Stimulated activated CD4-positive, alpha-beta T cell treated with anti-CD3 and anti-CD28 coated beads, Interleukin-12 subunit alpha, Interleukin-12 subunit beta, amount 100 ng/mL, for 4 hours (primary cell): Measurements from ENCODE around the gene TRIO.

Experiments
- DNase-seq: peaks from one replicate; pipeline ENCODE4 v3.0.0-alpha.2; 2020

TRIO gene

GRCh38 chr5:14123974-14124482, 19.1 kb upstream of the TRIO start:
- no peak for DNase-seq

- DNase-seq, result no peak
Observed at GRCh38 chr5:14125262-14125661, 17.9 kb upstream of the TRIO start.

- no peak for DNase-seq
Observed at GRCh38 chr5:14127587-14127986, 15.6 kb upstream of the TRIO start.

GRCh38 chr5:14128079-14128478, 15.1 kb upstream of the TRIO start:
- no peak for DNase-seq

- no peak for DNase-seq
Observed at GRCh38 chr5:14129123-14129522, 14.0 kb upstream of the TRIO start.

GRCh38 chr5:14131855-14132503, 11.2 kb upstream of the TRIO start:
- no peak for DNase-seq

GRCh38 chr5:14133394-14133793, 9.7 kb upstream of the TRIO start:
- DNase-seq, result no peak

- no peak for DNase-seq
Observed at GRCh38 chr5:14134083-14134482, 9.1 kb upstream of the TRIO start.

- DNase-seq, result no peak
Observed at GRCh38 chr5:14134771-14135170, 8.4 kb upstream of the TRIO start.

GRCh38 chr5:14135621-14136020, 7.5 kb upstream of the TRIO start:
- no peak for DNase-seq

- no peak for DNase-seq
Observed at GRCh38 chr5:14136228-14136627, 6.9 kb upstream of the TRIO start.

GRCh38 chr5:14138608-14139540, 4.3 kb upstream of the TRIO start:
- no peak for DNase-seq

GRCh38 chr5:14141764-14142163, 1.4 kb upstream of the TRIO start:
- no peak for DNase-seq

GRCh38 chr5:14142202-14142826, 828 bp upstream of the TRIO start:
- no peak for DNase-seq

GRCh38 chr5:14143546-14143840, 351 bp downstream of the TRIO start:
- no peak for DNase-seq

- DNase-seq, result peak; percentile 40
Observed at GRCh38 chr5:14143841-14144585, 871 bp downstream of the TRIO start.

GRCh38 chr5:14144586-14145434, 1.7 kb downstream of the TRIO start:
- DNase-seq, result peak; percentile 7

- no peak for DNase-seq
Observed at GRCh38 chr5:14145435-14146334, 2.5 kb downstream of the TRIO start.

GRCh38 chr5:14146725-14147124, 3.6 kb downstream of the TRIO start:
- no peak for DNase-seq

GRCh38 chr5:14147210-14147609, 4.1 kb downstream of the TRIO start:
- DNase-seq, result no peak

GRCh38 chr5:14148483-14148882, 5.3 kb downstream of the TRIO start:
- DNase-seq, result no peak
